ENCODE measurements around the gene PTPN14.
A peak's percentile ranks its signal among the peaks of the same experiment; 100 is the strongest.

PTPN14 gene

DNA sequence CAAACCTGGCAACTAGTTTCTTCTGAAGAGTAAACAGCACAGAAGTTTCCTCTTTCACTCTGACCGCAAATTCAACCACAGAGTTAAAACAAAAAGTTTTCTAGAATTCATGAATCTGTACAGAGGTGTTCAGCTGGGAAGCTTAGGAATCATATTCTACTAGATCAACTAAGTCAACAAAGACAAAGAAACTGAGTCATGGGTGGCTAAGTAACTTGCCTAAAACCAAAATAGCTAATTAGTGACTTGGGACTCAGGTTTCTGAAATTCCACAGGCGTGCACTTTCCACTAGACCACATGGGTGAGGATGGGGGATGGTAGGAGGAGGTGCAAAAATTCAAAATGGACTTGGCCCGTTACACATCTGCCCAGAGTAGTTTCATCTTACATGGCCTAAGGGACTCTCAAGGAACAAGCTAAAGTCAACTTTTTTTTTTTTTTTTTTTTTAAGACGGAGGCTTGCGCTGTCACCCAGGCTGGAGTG, 25.8 kb downstream of the PTPN14 start (continued):
- TF ChIP-seq, protein P1, sequence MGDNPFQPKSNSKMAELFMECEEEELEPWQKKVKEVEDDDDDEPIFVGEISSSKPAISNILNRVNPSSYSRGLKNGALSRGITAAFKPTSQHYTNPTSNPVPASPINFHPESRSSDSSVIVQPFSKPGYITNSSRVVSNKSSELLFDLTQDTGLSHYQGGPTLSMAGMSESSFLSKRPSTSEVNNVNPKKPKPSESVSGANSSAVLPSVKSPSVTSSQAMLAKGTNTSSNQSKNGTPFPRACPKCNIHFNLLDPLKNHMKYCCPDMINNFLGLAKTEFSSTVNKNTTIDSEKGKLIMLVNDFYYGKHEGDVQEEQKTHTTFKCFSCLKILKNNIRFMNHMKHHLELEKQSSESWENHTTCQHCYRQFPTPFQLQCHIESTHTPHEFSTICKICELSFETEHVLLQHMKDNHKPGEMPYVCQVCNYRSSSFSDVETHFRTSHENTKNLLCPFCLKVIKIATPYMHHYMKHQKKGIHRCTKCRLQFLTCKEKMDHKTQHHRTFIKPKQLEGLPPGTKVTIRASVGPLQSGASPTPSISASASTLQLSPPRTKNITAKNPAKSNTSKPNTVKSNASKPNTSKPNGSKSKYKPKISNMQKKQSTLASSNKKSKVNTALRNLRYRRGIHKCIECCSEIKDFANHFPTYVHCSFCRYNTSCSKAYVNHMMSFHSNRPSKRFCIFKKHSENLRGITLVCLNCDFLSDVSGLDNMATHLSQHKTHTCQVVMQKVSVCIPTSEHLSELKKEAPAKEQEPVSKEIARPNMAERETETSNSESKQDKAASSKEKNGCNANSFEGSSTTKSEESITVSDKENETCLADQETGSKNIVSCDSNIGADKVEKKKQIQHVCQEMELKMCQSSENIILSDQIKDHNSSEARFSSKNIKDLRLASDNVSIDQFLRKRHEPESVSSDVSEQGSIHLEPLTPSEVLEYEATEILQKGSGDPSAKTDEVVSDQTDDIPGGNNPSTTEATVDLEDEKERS (tag by site-specific recombination; IDR thresholded peaks at IDR 0.05), result no peak
- TF ChIP-seq KLF9 (tag by site-specific recombination; IDR thresholded peaks at IDR 0.05; ENCODE audit: low read depth) (no peak), ZNF473 (tag by site-specific recombination; IDR thresholded peaks at IDR 0.05) (no peak), ZNF221 (tag by site-specific recombination; IDR thresholded peaks at IDR 0.05; ENCODE audit: borderline replicate concordance) (no peak), OVOL3 (tag by site-specific recombination; IDR thresholded peaks at IDR 0.05) (0 out of 2 replicates have a peak, but pooled peaks have one; percentile 25)
- TF ChIP-seq, protein P2, sequence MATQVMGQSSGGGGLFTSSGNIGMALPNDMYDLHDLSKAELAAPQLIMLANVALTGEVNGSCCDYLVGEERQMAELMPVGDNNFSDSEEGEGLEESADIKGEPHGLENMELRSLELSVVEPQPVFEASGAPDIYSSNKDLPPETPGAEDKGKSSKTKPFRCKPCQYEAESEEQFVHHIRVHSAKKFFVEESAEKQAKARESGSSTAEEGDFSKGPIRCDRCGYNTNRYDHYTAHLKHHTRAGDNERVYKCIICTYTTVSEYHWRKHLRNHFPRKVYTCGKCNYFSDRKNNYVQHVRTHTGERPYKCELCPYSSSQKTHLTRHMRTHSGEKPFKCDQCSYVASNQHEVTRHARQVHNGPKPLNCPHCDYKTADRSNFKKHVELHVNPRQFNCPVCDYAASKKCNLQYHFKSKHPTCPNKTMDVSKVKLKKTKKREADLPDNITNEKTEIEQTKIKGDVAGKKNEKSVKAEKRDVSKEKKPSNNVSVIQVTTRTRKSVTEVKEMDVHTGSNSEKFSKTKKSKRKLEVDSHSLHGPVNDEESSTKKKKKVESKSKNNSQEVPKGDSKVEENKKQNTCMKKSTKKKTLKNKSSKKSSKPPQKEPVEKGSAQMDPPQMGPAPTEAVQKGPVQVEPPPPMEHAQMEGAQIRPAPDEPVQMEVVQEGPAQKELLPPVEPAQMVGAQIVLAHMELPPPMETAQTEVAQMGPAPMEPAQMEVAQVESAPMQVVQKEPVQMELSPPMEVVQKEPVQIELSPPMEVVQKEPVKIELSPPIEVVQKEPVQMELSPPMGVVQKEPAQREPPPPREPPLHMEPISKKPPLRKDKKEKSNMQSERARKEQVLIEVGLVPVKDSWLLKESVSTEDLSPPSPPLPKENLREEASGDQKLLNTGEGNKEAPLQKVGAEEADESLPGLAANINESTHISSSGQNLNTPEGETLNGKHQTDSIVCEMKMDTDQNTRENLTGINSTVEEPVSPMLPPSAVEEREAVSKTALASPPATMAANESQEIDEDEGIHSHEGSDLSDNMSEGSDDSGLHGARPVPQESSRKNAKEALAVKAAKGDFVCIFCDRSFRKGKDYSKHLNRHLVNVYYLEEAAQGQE (tag by site-specific recombination; IDR thresholded peaks at IDR 0.05), result no peak
- TF ChIP-seq, protein P3, sequence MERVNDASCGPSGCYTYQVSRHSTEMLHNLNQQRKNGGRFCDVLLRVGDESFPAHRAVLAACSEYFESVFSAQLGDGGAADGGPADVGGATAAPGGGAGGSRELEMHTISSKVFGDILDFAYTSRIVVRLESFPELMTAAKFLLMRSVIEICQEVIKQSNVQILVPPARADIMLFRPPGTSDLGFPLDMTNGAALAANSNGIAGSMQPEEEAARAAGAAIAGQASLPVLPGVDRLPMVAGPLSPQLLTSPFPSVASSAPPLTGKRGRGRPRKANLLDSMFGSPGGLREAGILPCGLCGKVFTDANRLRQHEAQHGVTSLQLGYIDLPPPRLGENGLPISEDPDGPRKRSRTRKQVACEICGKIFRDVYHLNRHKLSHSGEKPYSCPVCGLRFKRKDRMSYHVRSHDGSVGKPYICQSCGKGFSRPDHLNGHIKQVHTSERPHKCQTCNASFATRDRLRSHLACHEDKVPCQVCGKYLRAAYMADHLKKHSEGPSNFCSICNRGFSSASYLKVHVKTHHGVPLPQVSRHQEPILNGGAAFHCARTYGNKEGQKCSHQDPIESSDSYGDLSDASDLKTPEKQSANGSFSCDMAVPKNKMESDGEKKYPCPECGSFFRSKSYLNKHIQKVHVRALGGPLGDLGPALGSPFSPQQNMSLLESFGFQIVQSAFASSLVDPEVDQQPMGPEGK (tag by site-specific recombination; IDR thresholded peaks at IDR 0.05), result no peak

DNA sequence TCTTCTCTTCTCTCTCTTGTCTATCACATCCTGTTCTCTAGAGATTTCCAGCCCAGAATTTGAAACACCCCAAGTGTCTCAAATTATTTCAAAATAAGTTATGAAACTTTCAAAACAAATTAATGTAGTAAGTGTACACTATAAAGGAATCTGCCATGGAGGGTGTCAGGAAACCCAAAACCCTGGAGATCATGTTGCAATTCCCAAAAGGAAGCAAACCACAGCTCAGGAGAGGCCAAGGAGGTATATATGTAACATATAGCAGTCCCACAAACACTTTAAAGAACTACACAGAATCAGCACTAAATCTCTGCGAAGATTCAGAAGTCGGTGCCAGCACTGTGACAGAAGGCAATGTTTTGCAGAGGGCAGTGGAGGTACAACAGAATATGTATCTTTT, 26.6 kb downstream of the PTPN14 start:
- ChIA-PET CTCF (no interaction called here), POLR2A (no interaction called here)
- Histone ChIP-seq H3K9me3 (ENCODE audit: control insufficient read depth, insufficient read depth, low read depth, low read length) (no peaks in the 10 kb centered on the region), H3K36me3 (ENCODE audit: control insufficient read depth in 2 of 2, insufficient read depth in 1 of 2, low read length in 2 of 2) (no peaks in the 10 kb centered on the region), H3K27ac (ENCODE audit: extremely low read depth, low read depth, low read length) (peak overlapping the region; percentile 19; the same call in 1 of the 2 replicates), H3K4me3 (ENCODE audit: low read depth, low read length) (no peak overlapping the region), H3K4me1 (ENCODE audit: control insufficient read depth, insufficient read depth, low read length) (peaks cover 27% of the 10 kb centered on the region)
- TF ChIP-seq ZNF132 (tag by site-specific recombination; IDR thresholded peaks at IDR 0.05; ENCODE audit: borderline replicate concordance) (no peak), ZNF140 (tag by site-specific recombination; IDR thresholded peaks at IDR 0.05) (no peak), ZSCAN30 (tag by site-specific recombination; IDR thresholded peaks at IDR 0.05) (no peak), SETDB1 (IDR thresholded peaks at IDR 0.05; ENCODE audit: insufficient read length, low read length) (no peak)
- TF ChIP-seq, protein P4, sequence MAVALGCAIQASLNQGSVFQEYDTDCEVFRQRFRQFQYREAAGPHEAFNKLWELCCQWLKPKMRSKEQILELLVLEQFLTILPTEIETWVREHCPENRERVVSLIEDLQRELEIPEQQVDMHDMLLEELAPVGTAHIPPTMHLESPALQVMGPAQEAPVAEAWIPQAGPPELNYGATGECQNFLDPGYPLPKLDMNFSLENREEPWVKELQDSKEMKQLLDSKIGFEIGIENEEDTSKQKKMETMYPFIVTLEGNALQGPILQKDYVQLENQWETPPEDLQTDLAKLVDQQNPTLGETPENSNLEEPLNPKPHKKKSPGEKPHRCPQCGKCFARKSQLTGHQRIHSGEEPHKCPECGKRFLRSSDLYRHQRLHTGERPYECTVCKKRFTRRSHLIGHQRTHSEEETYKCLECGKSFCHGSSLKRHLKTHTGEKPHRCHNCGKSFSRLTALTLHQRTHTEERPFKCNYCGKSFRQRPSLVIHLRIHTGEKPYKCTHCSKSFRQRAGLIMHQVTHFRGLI (tag by site-specific recombination; IDR thresholded peaks at IDR 0.05), result no peak

Measured in HEK293 (cell line).